Measurements from ENCODE around the gene TMEM258.

Gene TMEM258

GRCh38 chr11:61830237-61831105 lies 38.1 kb upstream of the TMEM258 start:
- H3K4me3 ChIP-seq (ENCODE audit: low read depth, low read length): peak overlapping the region; percentile 72
- DNase-seq (ENCODE audit: low read depth): no peak
- no peak for TF ChIP-seq CTCF (IDR thresholded peaks at IDR 0.05; ENCODE audit: insufficient read depth, low read depth, low read length, missing control alignments)

GRCh38 chr11:61829806-61830205 lies 37.4 kb upstream of the TMEM258 start:
- DNase-seq (ENCODE audit: low read depth): no peak
- TF ChIP-seq CTCF (IDR thresholded peaks at IDR 0.05; ENCODE audit: insufficient read depth, low read depth, low read length, missing control alignments): no peak
- H3K4me3 ChIP-seq (ENCODE audit: low read depth, low read length): peak overlapping the region; percentile 72

GRCh38 chr11:61828629-61829407 lies 36.4 kb upstream of the TMEM258 start:
- TF ChIP-seq CTCF (IDR thresholded peaks at IDR 0.05; ENCODE audit: insufficient read depth, low read depth, low read length, missing control alignments): peak; percentile 58
- H3K4me3 ChIP-seq (ENCODE audit: low read depth, low read length): peak overlapping the region; percentile 72
- peak; percentile 74 for DNase-seq (ENCODE audit: low read depth)

- no peak for TF ChIP-seq CTCF (IDR thresholded peaks at IDR 0.05; ENCODE audit: insufficient read depth, low read depth, low read length, missing control alignments)
- H3K4me3 ChIP-seq (ENCODE audit: low read depth, low read length): peak overlapping the region; percentile 72
- no peak for DNase-seq (ENCODE audit: low read depth)
Observed at GRCh38 chr11:61828379-61828628, 35.9 kb upstream of the TMEM258 start.

GRCh38 chr11:61827571-61828378 lies 35.4 kb upstream of the TMEM258 start, which contains the start of gene FADS2:
Gene FADS2, plus strand, starts transcription at chr11:61828300. Its CDS starts 91 bp downstream, at chr11:61828391.
- peak within 1 kb of the TSS; percentile 72 for H3K4me3 ChIP-seq (ENCODE audit: low read depth, low read length)
- TF ChIP-seq CTCF (IDR thresholded peaks at IDR 0.05; ENCODE audit: insufficient read depth, low read depth, low read length, missing control alignments): peak; percentile 28

GRCh38 chr11:61826930-61827570 lies 34.7 kb upstream of the TMEM258 start:
- TF ChIP-seq CTCF (IDR thresholded peaks at IDR 0.05; ENCODE audit: insufficient read depth, low read depth, low read length, missing control alignments): no peak
- DNase-seq (ENCODE audit: low read depth): peak; percentile 61
- H3K4me3 ChIP-seq (ENCODE audit: low read depth, low read length): peak overlapping the region; percentile 72

More at GRCh38 chr11:61827571-61828378, 35.4 kb upstream of the TMEM258 start, which contains the start of gene FADS2:
- peak; percentile 97 for DNase-seq (ENCODE audit: low read depth)
